ENCODE measurements around the gene COL6A5. TPM values are rescaled to one million over a fixed set of nuclear protein-coding genes. Genes with fewer than 3 reads are reported as not detected.

The COL6A5 gene
- total RNA-seq, 1 experiment from 2014 or later, result not detected

- Mint-ChIP-seq H3K4me3 (ENCODE audit: low read depth, unreplicated experiment) (no peak overlapping the region), H3K4me1 (ENCODE audit: low read depth, unreplicated experiment) (no peaks in the 10 kb centered on the region), H3K27ac (ENCODE audit: unreplicated experiment) (no peak overlapping the region), H3K27me3 (ENCODE audit: unreplicated experiment) (peaks cover 70% of the 10 kb centered on the region), H3K36me3 (ENCODE audit: insufficient read depth, unreplicated experiment) (no peaks in the 10 kb centered on the region), H3K9me3 (ENCODE audit: low read depth, unreplicated experiment) (no peaks in the 10 kb centered on the region)
- no peak for TF ChIP-seq CTCF (IDR thresholded peaks at IDR 0.05; ENCODE audit: unreplicated experiment)
- intact Hi-C loops (cut with micrococcal nuclease; ENCODE audit: unreplicated experiment), result no loop called here
- BruUV-seq (replicated peaks), result no TSS peak
- no peak for DNase-seq
- CTCF ChIA-PET, result no interaction called here
These were observed 176.9 kb downstream of the COL6A5 start for GRCh38 chr3:130522399-130522798.

DNA sequence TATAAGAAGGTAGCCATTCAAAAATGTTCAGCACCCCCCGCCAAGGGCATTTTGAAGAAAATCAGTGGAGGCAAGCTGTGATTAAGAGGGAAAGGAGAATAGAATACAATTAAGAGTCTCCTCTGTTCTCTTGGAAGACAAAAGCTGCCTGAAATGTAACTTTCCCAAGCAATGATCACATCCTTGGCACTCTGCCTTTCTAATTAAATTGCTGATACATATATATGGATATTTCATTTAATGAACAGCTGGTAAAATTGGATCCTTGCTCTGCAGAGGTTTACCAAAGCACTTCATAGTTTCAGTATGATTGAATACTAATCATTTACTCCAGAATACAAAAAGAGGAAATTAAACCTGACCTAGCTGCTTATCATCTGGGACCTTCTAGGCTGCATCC is 182.0 kb downstream of the COL6A5 start:
- intact Hi-C loops (cut with micrococcal nuclease; ENCODE audit: unreplicated experiment), result no loop called here
- no peak for TF ChIP-seq CTCF (IDR thresholded peaks at IDR 0.05; ENCODE audit: unreplicated experiment)
- DNase-seq, result no peak
- H3K27me3 Mint-ChIP-seq (ENCODE audit: unreplicated experiment), result peaks cover 73% of the 10 kb centered on the region
- H3K4me1 Mint-ChIP-seq (ENCODE audit: low read depth, unreplicated experiment), result no peaks in the 10 kb centered on the region
- no peaks in the 10 kb centered on the region for H3K9me3 Mint-ChIP-seq (ENCODE audit: low read depth, unreplicated experiment)
- H3K27ac Mint-ChIP-seq (ENCODE audit: unreplicated experiment), result no peak overlapping the region
- BruUV-seq (replicated peaks), result no TSS peak
- no peaks in the 10 kb centered on the region for H3K36me3 Mint-ChIP-seq (ENCODE audit: insufficient read depth, unreplicated experiment)
- no peak overlapping the region for H3K4me3 Mint-ChIP-seq (ENCODE audit: low read depth, unreplicated experiment)
- CTCF ChIA-PET, result interaction anchor here (0.7 kb wide), 1 partner anchor 245 kb away, joined by 3 read pairs; no protein-coding TSS in a partner anchor

DNA sequence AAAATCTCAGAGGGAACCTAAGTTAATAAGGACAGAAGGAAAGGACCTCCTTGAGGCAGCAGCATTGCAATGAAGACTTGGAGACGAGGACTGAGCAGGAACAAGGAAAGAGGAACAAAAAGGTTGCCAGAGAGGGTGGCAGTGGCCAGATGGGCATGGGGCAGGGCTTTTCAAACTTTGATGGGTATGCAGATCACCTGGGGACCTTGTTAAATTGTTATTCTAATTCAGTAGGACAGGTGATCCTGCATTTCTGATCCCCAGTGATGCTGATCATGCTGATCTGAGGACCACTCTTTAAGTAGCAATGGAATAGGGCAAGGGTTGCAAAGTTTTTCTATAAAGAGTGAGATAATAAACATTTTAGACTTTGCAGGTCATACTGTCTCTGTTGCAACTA is 182.6 kb downstream of the COL6A5 start:
- H3K36me3 Mint-ChIP-seq (ENCODE audit: insufficient read depth, unreplicated experiment), result no peaks in the 10 kb centered on the region
- no peak overlapping the region for H3K4me3 Mint-ChIP-seq (ENCODE audit: low read depth, unreplicated experiment)
- intact Hi-C loops (cut with micrococcal nuclease; ENCODE audit: unreplicated experiment), result no loop called here
- no peak overlapping the region for H3K27ac Mint-ChIP-seq (ENCODE audit: unreplicated experiment)
- CTCF ChIA-PET, result no interaction called here
- peaks cover 72% of the 10 kb centered on the region for H3K27me3 Mint-ChIP-seq (ENCODE audit: unreplicated experiment)
- no TSS peak for BruUV-seq (replicated peaks)
- no peak for TF ChIP-seq CTCF (IDR thresholded peaks at IDR 0.05; ENCODE audit: unreplicated experiment)
- no peak for DNase-seq
- H3K4me1 Mint-ChIP-seq (ENCODE audit: low read depth, unreplicated experiment), result no peaks in the 10 kb centered on the region
- H3K9me3 Mint-ChIP-seq (ENCODE audit: low read depth, unreplicated experiment), result no peaks in the 10 kb centered on the region

- no TSS peak for BruUV-seq (replicated peaks)
- intact Hi-C loops (cut with micrococcal nuclease; ENCODE audit: unreplicated experiment), result no loop called here
- H3K4me3 Mint-ChIP-seq (ENCODE audit: low read depth, unreplicated experiment), result no peak overlapping the region
These were observed 184.2 kb downstream of the COL6A5 start for GRCh38 chr3:130529486-130530215.

More at GRCh38 chr3:130529486-130530215, 184.2 kb downstream of the COL6A5 start:
- H3K36me3 Mint-ChIP-seq (ENCODE audit: insufficient read depth, unreplicated experiment), result no peaks in the 10 kb centered on the region
- H3K9me3 Mint-ChIP-seq (ENCODE audit: low read depth, unreplicated experiment), result no peaks in the 10 kb centered on the region
- CTCF ChIA-PET, result interaction anchor here (0.7 kb wide), 1 partner anchor 17 kb away, joined by 7 read pairs; no protein-coding TSS in a partner anchor
- peaks cover 71% of the 10 kb centered on the region for H3K27me3 Mint-ChIP-seq (ENCODE audit: unreplicated experiment)
- H3K27ac Mint-ChIP-seq (ENCODE audit: unreplicated experiment), result no peak overlapping the region
- no peaks in the 10 kb centered on the region for H3K4me1 Mint-ChIP-seq (ENCODE audit: low read depth, unreplicated experiment)
- DNase-seq, result no peak
- no peak for TF ChIP-seq CTCF (IDR thresholded peaks at IDR 0.05; ENCODE audit: unreplicated experiment)
